OCI-LY3 (cell line): ENCODE results near the gene KARS1.

ENCODE experiments used
- CTCF ChIP-seq: fragments of 200-600, 300-600 bp; sonication (generic); IDR thresholded peaks from 2 replicates; pipeline ENCODE4 v1.5.1; 2014; ENCODE audit warnings: antibody characterized with exemption, low read length, low read depth
- EZH2phosphoT487 ChIP-seq: fragments of 200-600 bp; shearing (Covaris generic); IDR thresholded peaks from 2 replicates; pipeline ENCODE4 v1.6.1; 2018; ENCODE audit warnings: antibody characterized with exemption, mixed run types, low read depth

- TF ChIP-seq CTCF: no peak
- no peak for TF ChIP-seq EZH2phosphoT487
These were observed 363 bp downstream of the KARS1 start for GRCh38 chr16:75647112-75647491.
